ENCODE measurements around the gene ACVR1C. TPM values are rescaled to one million over a fixed set of nuclear protein-coding genes. Genes with fewer than 3 reads are reported as not detected.

Gene ACVR1C
- total and polyA plus RNA-seq, 3 donors from 2014 or later = 0.47 to 2.3 (median 1.4) TPM

- intact Hi-C loops (cut with DNase I; ENCODE audit: low total_unique reads) = no loop called here
- no peaks in the 10 kb centered on the region for H3K27me3 ChIP-seq
- WGBS, 2 donors = 79 to 87% methylated on average over 2 of the region's 2 CpGs
- no peaks in the 10 kb centered on the region for H3K36me3 ChIP-seq (ENCODE audit: low read depth, missing control alignments)
- no peak overlapping the region for H3K27ac ChIP-seq
- no peaks in the 10 kb centered on the region for H3K4me1 ChIP-seq
- H3K9me3 ChIP-seq = no peaks in the 10 kb centered on the region
- TF ChIP-seq CTCF (IDR thresholded peaks at IDR 0.05) (no peak), POLR2A (IDR thresholded peaks at IDR 0.05) (no peak)
- DNase-seq = no peak
- no peak overlapping the region for H3K4me3 ChIP-seq
These were observed 3.2 kb upstream of the ACVR1C start for GRCh38 chr2:157631861-157632260.

GRCh38 chr2:157627594-157628476 is 829 bp downstream of the ACVR1C start:
- 4% methylated on average over 29 to 31 of the region's 31 CpGs for WGBS, 2 donors
- Histone ChIP-seq H3K27ac (peak overlapping the region in 1 of 2 donors; percentile 55), H3K36me3 (ENCODE audit: low read depth, missing control alignments) (no peaks in the 10 kb centered on the region)

GRCh38 chr2:157625296-157625695 is 3.4 kb downstream of the ACVR1C start:
- Histone ChIP-seq H3K4me3 (no peak overlapping the region), H3K27ac (no peak overlapping the region), H3K9me3 (no peaks in the 10 kb centered on the region), H3K4me1 (no peaks in the 10 kb centered on the region), H3K27me3 (no peaks in the 10 kb centered on the region), H3K36me3 (ENCODE audit: low read depth, missing control alignments) (no peaks in the 10 kb centered on the region)
- no peak for TF ChIP-seq CTCF (IDR thresholded peaks at IDR 0.05)
- intact Hi-C loops (cut with DNase I; ENCODE audit: low total_unique reads) = no loop called here
- no peak for DNase-seq

More at GRCh38 chr2:157627594-157628476, 829 bp downstream of the ACVR1C start:
- TF ChIP-seq CTCF (IDR thresholded peaks at IDR 0.05) (no peak), POLR2A (IDR thresholded peaks at IDR 0.05) (no peak)
- intact Hi-C loops (cut with DNase I; ENCODE audit: low total_unique reads) = no loop called here
- H3K4me3 ChIP-seq = peak overlapping the region; percentile 64 to 70
- peak; percentile 33 for DNase-seq
- no peaks in the 10 kb centered on the region for H3K9me3 ChIP-seq
- no peaks in the 10 kb centered on the region for H3K4me1 ChIP-seq
- H3K27me3 ChIP-seq = no peaks in the 10 kb centered on the region

GRCh38 chr2:157620956-157621355 is 7.7 kb downstream of the ACVR1C start:
- H3K27ac ChIP-seq = no peak overlapping the region
- DNase-seq = no peak
- no peaks in the 10 kb centered on the region for H3K9me3 ChIP-seq
- intact Hi-C loops (cut with DNase I; ENCODE audit: low total_unique reads) = no loop called here
- H3K4me1 ChIP-seq = no peaks in the 10 kb centered on the region
- H3K27me3 ChIP-seq = no peaks in the 10 kb centered on the region
- 67 to 68% methylated on average over 1 of the region's 1 CpG for WGBS, 2 donors
- H3K36me3 ChIP-seq (ENCODE audit: low read depth, missing control alignments) = no peaks in the 10 kb centered on the region
- TF ChIP-seq POLR2A (IDR thresholded peaks at IDR 0.05) (no peak), CTCF (IDR thresholded peaks at IDR 0.05) (no peak)
- H3K4me3 ChIP-seq = no peak overlapping the region

- DNase-seq = no peak
- intact Hi-C loops (cut with DNase I; ENCODE audit: low total_unique reads) = no loop called here
- TF ChIP-seq CTCF (IDR thresholded peaks at IDR 0.05) = no peak
- TF ChIP-seq POLR2A (IDR thresholded peaks at IDR 0.05) = no peak
These were observed 16.9 kb downstream of the ACVR1C start for GRCh38 chr2:157611726-157612125.

More at GRCh38 chr2:157611726-157612125, 16.9 kb downstream of the ACVR1C start:
- no peak overlapping the region for H3K4me3 ChIP-seq
- H3K36me3 ChIP-seq (ENCODE audit: low read depth, missing control alignments) = no peaks in the 10 kb centered on the region
- no peaks in the 10 kb centered on the region for H3K4me1 ChIP-seq
- no peak overlapping the region for H3K27ac ChIP-seq
- no peaks in the 10 kb centered on the region for H3K27me3 ChIP-seq
- H3K9me3 ChIP-seq = no peaks in the 10 kb centered on the region

Measured in testis (tissue), 3 donors.